ENCODE results near the gene CYP2S1.

DNA sequence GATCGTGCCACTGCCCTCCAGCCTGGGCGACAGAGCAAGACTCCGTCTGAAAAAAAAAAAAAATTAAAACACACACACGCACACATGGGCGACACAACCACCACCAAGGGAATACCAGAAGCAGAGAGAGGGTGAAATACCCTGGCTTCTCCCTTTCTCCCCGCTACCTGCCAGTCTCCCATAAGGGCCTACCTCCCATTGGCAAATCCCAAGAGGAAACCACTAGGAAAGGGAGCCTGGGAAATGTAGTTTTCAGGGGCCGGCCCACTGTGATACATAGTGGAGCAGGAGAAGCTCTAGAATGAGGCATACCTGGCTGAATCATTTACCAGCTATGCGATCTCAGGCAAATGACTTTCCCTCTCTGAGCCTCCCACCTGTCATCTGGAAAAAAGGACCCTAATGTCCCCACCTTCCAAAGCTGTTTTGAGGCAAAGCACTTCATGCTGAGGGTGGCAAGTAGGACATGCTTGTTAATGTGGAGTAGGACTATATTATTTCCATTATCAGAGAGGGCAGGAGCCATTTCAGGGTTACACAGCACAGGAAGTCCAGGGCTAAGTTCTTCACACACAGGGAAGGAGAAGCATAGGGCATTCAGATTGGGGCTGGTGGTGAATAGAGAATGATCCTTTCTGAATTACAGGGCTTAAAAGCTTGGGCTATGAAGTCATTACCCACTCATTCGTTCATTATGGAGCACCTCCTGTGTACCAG, 56.8 kb downstream of the CYP2S1 start:
- TF ChIP-seq POLR2AphosphoS5 (IDR thresholded peaks at IDR 0.05) (no peak), POLR2A (IDR thresholded peaks at IDR 0.05) (no peak)
- TF ChIP-seq, protein P1, sequence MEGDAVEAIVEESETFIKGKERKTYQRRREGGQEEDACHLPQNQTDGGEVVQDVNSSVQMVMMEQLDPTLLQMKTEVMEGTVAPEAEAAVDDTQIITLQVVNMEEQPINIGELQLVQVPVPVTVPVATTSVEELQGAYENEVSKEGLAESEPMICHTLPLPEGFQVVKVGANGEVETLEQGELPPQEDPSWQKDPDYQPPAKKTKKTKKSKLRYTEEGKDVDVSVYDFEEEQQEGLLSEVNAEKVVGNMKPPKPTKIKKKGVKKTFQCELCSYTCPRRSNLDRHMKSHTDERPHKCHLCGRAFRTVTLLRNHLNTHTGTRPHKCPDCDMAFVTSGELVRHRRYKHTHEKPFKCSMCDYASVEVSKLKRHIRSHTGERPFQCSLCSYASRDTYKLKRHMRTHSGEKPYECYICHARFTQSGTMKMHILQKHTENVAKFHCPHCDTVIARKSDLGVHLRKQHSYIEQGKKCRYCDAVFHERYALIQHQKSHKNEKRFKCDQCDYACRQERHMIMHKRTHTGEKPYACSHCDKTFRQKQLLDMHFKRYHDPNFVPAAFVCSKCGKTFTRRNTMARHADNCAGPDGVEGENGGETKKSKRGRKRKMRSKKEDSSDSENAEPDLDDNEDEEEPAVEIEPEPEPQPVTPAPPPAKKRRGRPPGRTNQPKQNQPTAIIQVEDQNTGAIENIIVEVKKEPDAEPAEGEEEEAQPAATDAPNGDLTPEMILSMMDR (IDR thresholded peaks at IDR 0.05): no peak
